GM19099 (cell line): ENCODE data around the gene STAMBP.

Source experiments
- POLR2A ChIP-seq: IDR thresholded peaks from 3 replicates; pipeline ENCODE4 v1.6.1; 2011; ENCODE audit warnings: low read depth; ENCODE audit not compliant: insufficient read length; ENCODE audit errors: extremely low read depth

STAMBP gene

DNA sequence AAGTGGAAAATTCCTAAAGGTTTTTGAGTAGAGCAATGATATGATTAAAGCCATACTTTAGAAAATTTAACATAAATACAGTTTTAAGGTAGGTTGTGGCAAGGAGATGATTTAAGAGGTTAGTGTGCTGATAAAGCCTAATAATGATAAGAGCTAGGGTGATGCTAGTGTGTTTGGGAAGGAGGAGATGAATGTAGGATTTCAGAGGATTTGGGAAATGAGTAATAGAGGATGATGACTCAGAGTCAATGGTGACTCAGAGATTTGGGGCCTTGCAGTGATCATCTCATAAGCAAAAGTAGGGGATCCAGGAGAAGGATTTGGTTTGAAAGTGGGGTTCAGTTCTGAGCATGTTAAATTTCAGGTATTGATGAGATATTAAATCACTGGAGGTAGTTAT is 23.3 kb downstream of the STAMBP start:
- no peak for TF ChIP-seq POLR2A

GRCh38 chr2:73855526-73855925 is 26.8 kb downstream of the STAMBP start:
- TF ChIP-seq POLR2A, result no peak

DNA sequence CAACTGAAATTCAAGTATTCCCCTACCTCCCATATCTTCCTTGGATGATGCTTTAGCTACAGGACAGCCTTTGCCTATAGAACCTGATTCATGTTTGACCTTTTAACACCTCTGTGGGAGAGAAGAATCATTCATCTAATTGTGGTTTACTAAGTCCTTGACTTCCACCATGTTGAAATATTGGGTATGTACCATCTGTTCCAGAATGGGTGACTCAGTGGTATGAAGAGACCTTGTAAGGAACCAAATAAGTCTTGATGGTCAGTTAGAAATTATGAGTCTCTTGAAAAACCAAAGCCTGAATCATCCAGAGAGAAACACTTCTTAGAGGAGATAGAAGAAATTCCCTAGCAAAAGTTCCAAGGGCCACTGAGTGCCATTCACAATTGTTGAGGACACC is 27.5 kb downstream of the STAMBP start:
- TF ChIP-seq POLR2A, result no peak

DNA sequence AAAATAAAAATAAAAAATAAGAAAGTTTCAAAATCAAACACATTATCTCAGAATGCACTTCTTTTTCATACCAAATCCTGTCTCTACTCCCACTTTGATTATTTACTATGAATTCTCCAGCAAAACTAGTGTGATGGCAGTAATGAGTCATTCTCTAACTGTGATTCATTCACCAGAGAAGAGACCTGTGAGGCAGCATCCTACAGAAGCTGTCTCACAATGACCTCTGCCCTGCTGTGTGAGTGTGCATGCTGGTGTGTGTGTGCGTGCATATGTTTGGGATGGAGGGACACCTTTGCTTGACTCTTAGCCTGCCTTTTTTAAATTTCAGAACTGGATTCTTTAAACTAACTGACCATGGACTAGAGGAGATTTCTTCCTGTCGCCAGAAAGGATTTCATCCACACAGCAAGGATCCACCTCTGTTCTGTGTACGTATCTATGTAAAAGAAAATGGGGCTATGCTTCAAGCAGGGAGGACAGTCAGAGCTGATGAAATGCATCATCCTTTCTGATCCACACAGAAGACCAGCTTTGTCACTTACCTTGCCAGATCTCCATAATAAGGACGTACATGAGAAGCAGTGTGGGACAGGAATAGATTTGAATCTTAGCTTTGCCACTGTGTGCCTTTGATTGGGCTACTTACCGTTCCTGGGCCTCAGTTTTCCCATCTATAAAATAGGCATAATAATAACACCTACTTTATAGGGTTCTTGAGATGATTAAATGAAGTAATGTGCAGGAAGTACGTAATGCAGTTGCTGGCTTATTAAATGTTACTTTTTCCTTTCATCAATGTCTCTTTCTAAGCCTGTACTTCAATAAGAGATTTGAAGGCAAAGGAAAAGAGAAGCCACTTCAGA is 31.2 kb downstream of the STAMBP start:
- TF ChIP-seq POLR2A, result no peak

DNA sequence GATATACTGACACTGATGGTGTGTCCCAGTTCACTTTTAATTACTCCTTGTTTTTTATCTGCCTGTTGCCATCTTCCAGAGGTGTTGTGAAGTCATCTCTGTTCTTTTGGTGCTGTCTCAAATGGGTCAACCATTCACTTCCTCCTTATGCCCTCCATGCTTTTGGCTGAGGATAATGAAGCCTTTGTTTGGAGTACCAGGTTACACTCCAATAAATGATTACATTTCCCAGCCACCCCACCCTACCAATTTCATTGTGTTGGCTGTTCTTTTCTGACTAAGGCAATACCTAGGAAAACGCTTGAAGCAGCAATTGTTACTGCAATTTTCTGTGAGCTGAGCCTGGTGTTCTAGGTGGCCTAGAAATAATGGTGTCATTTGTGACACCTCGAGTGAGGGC is 34.2 kb downstream of the STAMBP start:
- TF ChIP-seq POLR2A, result no peak

- TF ChIP-seq POLR2A, result no peak
Measured at GRCh38 chr2:73868204-73868978, 39.6 kb downstream of the STAMBP start.

DNA sequence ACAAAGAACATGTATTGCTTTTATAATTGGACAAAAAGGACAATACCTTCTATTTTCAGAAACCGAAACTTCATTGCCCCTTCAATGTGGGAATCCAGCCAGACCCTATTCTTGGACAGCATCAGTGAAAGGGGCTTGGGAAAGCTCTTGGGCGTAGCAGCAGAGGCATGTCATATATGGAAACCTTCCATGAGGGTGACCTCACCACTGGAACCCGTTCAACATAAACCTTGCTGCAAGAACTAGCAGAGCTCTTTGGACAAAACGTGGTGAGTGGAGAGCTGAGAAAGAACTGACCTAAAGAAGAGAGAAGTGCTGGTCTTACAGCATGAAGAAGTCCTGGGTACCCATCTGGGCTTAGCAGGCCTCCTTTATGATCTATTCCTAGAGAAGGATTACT is 41.3 kb downstream of the STAMBP start:
- no peak for TF ChIP-seq POLR2A

DNA sequence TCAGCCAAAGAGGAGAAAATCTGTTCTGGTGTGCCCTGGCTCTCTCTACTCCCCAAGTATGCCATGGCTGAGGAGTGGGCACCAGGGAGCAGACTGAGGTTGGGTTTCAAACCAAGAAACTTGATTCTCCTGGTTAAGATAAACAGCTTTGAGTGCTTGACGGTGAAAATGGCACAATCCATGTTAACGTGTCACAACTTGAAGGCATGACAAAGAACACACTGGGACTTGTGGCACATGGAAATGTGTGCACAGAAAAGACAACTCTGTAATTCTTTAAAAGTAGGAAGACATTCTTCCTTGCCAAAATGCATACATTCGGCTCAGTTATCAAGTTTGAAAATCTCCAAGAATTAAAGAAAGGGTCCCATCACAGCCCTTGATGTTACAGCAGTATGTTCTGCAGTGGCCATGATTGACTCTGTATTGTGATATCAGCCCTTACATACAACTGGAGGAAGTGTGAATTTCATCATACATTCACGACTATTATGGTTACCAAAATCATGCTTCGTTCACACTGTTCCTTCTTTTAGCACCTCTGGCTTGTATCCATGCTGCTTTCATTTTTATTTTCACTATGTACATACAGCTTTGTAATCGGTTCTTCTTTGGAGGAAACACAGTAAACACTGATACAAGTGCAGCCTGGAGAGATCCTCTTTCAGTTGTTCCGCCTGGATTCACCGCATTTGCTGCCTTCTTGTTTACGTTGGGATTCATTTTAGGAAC is 48.5 kb downstream of the STAMBP start:
- TF ChIP-seq POLR2A, result no peak

- no peak for TF ChIP-seq POLR2A
Measured at GRCh38 chr2:73885406-73885805, 56.6 kb downstream of the STAMBP start.

GRCh38 chr2:73886357-73886756 is 57.6 kb downstream of the STAMBP start:
- no peak for TF ChIP-seq POLR2A

- TF ChIP-seq POLR2A, result no peak
Measured at GRCh38 chr2:73888388-73888787, 59.6 kb downstream of the STAMBP start.

- TF ChIP-seq POLR2A, result no peak
Measured at GRCh38 chr2:73889206-73889605, 60.4 kb downstream of the STAMBP start.

DNA sequence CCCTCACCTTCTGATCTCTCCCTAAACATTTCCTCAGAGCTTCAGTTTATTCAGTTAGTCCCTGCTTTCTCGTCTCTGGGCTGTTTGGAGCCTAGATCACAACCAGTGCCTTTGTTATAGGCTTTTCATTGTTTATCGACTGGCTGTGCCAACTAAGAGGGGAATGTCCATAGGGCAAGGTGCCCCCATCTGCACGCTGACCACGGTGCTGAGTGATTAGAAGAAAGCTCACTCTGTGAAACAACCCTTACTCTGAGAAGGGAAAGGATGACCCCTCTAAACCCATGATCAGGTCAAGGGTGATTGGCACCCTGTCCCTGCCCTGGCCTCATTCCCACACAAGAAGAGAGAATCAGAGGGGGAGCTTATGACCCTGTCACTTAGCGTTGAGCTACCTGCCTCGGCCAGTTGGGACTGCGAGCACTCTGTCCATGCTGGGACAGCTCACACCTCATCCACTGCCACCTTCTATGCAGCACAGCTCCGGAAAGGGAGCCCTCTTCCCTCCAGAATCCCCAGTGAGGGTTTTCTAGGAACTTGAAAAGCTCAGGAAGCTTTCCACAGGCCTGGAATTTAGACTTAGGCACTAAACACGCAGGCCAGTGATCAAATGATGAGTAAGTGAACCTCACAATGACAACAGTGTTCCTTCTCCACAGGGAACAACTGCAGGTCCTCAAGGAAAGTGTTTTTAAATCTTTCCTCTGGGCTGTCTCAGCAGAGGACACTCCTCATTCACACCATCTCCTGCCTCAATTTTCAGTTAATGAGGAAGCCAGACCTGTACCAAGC is 61.7 kb downstream of the STAMBP start:
- TF ChIP-seq POLR2A, result no peak

DNA sequence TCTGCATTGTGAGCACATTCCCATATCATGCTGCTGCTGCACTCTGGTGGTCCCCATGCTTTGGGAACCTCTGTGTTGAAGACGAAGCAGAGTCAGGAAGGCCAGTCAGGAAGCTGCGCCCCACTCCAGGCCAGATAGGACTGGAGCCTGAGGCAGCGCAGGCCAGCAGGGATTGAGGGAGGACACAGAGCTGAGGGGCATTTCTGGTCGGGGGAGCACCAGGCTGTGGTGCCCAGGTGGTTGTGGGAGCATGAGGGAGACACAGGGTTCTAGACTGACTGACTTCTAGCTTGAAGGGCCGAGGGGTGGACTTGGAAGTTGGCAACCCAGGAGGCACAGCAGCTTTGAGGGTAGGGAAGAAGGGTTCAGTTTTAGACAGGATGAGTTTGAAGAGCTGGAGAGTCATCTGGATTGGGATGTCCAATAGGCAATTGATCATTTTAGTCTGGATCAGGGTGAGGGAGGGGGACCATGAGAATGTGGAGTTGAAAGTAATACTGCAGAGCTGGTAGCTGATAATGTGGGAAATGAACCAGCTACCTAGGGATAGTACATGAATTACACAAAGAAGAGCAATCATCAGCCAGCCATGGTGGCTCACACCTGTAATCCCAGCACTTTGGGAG is 62.6 kb downstream of the STAMBP start:
- TF ChIP-seq POLR2A, result no peak

GRCh38 chr2:73892631-73893329 is 64.0 kb downstream of the STAMBP start, which contains the start of gene ACTG2:
Gene ACTG2, plus strand, starts transcription at chr2:73893008. Its CDS starts 8,304 bp downstream, at chr2:73901312.
- TF ChIP-seq POLR2A, result no peak
